HG03135 (cell line): ENCODE measurements around the gene RNF38.
A peak's percentile ranks its signal among the peaks of the same experiment; 100 is the strongest.
"Not testable (repeated sequence)": the region's sequence is repeated elsewhere in the genome, so short reads cannot be mapped to it uniquely, and the experiment has no call there.

Experiments
- ATAC-seq: cut with Tn5 transposase; IDR thresholded peaks from one replicate; pipeline ENCODE4 v1.9.1; 2021; ENCODE audit warnings: mild to moderate bottlenecking, moderate library complexity; ENCODE audit not compliant: unreplicated experiment

The RNF38 gene

GRCh38 chr9:36407122-36407723 lies 7.2 kb upstream of the RNF38 start:
- ATAC-seq: no peak

- ATAC-seq: no peak
Observed at GRCh38 chr9:36402536-36402935, 2.5 kb upstream of the RNF38 start.

- no peak for ATAC-seq
Observed at GRCh38 chr9:36401897-36402480, 1.9 kb upstream of the RNF38 start.

- ATAC-seq: peak; percentile 55
Observed at GRCh38 chr9:36401164-36401740, 1.2 kb upstream of the RNF38 start.

GRCh38 chr9:36400332-36401163 lies 479 bp upstream of the RNF38 start:
- ATAC-seq: peak; percentile 62

GRCh38 chr9:36398745-36399144 lies 1.3 kb downstream of the RNF38 start:
- no peak for ATAC-seq

- ATAC-seq: no peak
Observed at GRCh38 chr9:36396985-36397384, 3.1 kb downstream of the RNF38 start.

GRCh38 chr9:36392489-36392888 lies 7.6 kb downstream of the RNF38 start:
- ATAC-seq: no peak

GRCh38 chr9:36389590-36389989 lies 10.5 kb downstream of the RNF38 start:
- no peak for ATAC-seq

GRCh38 chr9:36386396-36386965 lies 13.6 kb downstream of the RNF38 start:
- ATAC-seq: not testable (repeated sequence)

GRCh38 chr9:36382484-36382883 lies 17.6 kb downstream of the RNF38 start:
- no peak for ATAC-seq

- no peak for ATAC-seq
Observed at GRCh38 chr9:36364577-36364976, 35.5 kb downstream of the RNF38 start.

GRCh38 chr9:36363448-36363847 lies 36.6 kb downstream of the RNF38 start:
- ATAC-seq: no peak

GRCh38 chr9:36358486-36358885 lies 41.6 kb downstream of the RNF38 start:
- no peak for ATAC-seq

GRCh38 chr9:36357639-36358038 lies 42.4 kb downstream of the RNF38 start:
- no peak for ATAC-seq

GRCh38 chr9:36346569-36346968 lies 53.5 kb downstream of the RNF38 start:
- no peak for ATAC-seq

- ATAC-seq: no peak
Observed at GRCh38 chr9:36345103-36345846, 54.8 kb downstream of the RNF38 start.

GRCh38 chr9:36341936-36342577 lies 58.0 kb downstream of the RNF38 start:
- peak; percentile 57 for ATAC-seq

- no peak for ATAC-seq
Observed at GRCh38 chr9:36337865-36338264, 62.2 kb downstream of the RNF38 start.

- no peak for ATAC-seq
Observed at GRCh38 chr9:36337002-36337401, 63.1 kb downstream of the RNF38 start.
